ENCODE data around the gene INPP5B. TPM values are rescaled to one million over a fixed set of nuclear protein-coding genes. Genes with fewer than 3 reads are reported as not detected.

Gene INPP5B
- total RNA-seq, 2 donors from 2014 or later = 16.7 to 24.5 TPM

DNA sequence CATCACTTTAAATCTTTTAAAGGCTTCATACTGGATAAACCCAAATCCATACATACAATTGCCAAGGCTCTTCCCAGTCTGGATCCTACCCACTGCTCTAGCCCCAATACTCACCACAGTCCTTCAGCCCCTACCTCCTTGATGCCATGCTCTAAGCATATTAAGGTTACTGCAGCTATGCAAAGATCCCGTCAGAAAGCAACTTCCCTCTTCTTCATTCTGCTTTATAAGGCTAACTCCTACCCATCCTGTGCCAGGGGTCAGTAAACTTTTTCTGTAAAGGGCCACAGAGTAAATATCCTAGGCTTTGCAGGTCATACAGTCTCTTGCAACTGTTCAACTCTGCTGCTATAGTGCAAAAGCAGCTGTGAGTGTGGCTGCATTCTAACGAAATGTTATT is 53.2 kb downstream of the INPP5B start:
- Mint-ChIP-seq H3K27me3 (no peaks in the 10 kb centered on the region), H3K4me1 (no peaks in the 10 kb centered on the region), H3K4me3 (no peak overlapping the region), H3K27ac (no peak overlapping the region), H3K36me3 (ENCODE audit: low read depth) (no peaks in the 10 kb centered on the region)
- H3K9me3 ChIP-seq (ENCODE audit: control insufficient read depth, low read length, poor library complexity, severe bottlenecking) = no peaks in the 10 kb centered on the region
- ATAC-seq (no peak), DNase-seq (no peak)

DNA sequence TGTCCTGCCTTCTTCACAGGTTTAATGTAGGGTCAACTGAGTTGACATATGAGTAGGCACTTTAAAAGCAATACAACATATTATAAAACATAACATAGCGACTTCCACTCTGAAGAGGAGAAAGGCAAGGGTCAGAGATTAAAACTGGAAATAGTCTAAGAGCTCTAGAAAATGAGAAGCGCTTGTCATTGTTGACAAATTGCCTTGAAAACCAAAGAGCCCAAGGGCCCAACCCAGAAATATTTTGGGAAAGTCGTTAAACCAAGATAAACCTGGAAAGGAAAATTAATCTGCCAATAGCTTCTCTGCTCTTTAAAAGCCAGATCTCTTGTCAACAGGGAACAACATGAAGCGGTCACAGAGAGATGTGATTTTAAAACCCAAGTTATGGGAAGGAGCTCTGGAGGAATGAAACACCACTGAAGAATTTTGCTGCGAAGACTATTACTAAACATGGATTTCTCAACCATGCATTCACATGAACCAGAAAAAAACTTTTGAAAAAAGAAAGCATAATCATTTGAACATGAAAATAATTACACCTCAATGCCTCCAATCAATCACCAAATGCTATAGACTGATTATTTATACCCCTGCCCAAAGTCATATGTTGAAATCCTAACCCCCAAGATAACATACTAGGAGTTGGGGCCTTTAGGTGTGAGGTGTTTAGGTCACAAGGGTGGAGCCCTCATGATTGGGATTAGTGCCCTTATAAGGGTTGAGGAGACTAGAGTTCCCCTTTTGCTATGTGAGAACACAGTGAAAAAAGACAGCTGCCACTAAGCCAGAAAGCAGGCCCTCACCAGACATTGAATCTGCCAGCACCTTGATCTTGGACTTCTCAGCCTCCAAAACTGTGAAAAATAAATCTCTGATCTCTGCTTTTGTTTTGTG is 54.5 kb downstream of the INPP5B start:
- peak overlapping the region; percentile 43 for H3K27ac Mint-ChIP-seq
- H3K4me3 Mint-ChIP-seq = no peak overlapping the region
- no peaks in the 10 kb centered on the region for H3K36me3 Mint-ChIP-seq (ENCODE audit: low read depth)
- H3K4me1 Mint-ChIP-seq = no peaks in the 10 kb centered on the region
- DNase-seq (no peak), ATAC-seq (no peak)
- H3K27me3 Mint-ChIP-seq = no peaks in the 10 kb centered on the region
- no peaks in the 10 kb centered on the region for H3K9me3 ChIP-seq (ENCODE audit: control insufficient read depth, low read length, poor library complexity, severe bottlenecking)

GRCh38 chr1:37890378-37891014 is 56.4 kb downstream of the INPP5B start:
- Mint-ChIP-seq H3K27me3 (no peaks in the 10 kb centered on the region), H3K36me3 (ENCODE audit: low read depth) (no peaks in the 10 kb centered on the region), H3K4me1 (no peaks in the 10 kb centered on the region), H3K4me3 (no peak overlapping the region), H3K27ac (no peak overlapping the region)
- ATAC-seq (peak; percentile 48), DNase-seq (no peak)
- H3K9me3 ChIP-seq (ENCODE audit: control insufficient read depth, low read length, poor library complexity, severe bottlenecking) = no peaks in the 10 kb centered on the region

DNA sequence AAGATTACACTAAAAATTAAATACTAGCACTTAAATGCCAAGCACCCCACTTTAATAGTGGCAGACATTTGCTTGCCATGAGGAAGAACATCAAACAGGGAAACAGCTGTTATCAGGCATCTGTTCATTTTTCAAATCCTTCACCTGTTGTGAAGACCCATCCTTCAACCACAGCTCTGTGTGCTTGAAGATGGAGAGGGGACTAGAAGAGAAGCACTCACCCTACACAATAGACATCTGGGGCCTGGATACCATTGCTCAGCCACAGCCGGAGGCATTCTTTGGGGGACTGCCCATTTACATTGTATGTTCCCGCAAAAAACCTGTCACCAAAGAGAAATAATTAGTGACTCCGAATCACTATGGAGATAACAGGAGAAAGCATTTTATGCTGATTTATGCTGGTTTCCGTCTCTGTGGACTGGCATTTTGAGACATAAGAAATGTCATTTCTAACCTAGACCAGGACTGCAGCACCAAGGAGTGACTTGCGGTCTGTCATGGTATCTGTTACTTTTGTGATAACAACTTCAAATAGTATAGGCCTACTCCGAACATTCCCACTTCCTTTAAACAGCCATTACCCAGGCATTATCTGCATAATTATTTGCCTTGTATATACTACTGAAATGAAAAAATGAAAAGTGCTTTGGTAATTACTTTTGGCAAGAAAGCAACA is 58.7 kb downstream of the INPP5B start:
- no peak overlapping the region for H3K27ac Mint-ChIP-seq
- ATAC-seq = no peak
- H3K36me3 Mint-ChIP-seq (ENCODE audit: low read depth) = no peaks in the 10 kb centered on the region

GRCh38 chr1:37884145-37884544 is 62.7 kb downstream of the INPP5B start:
- H3K9me3 ChIP-seq (ENCODE audit: control insufficient read depth, low read length, poor library complexity, severe bottlenecking) = no peaks in the 10 kb centered on the region
- DNase-seq (no peak), ATAC-seq (no peak)
- H3K4me3 Mint-ChIP-seq = no peak overlapping the region
- peaks cover 3% of the 10 kb centered on the region for H3K36me3 Mint-ChIP-seq (ENCODE audit: low read depth)
- H3K27me3 Mint-ChIP-seq = no peaks in the 10 kb centered on the region
- H3K27ac Mint-ChIP-seq = peak overlapping the region; percentile 85
- H3K4me1 Mint-ChIP-seq = peaks cover 20% of the 10 kb centered on the region

More for the DNA sequence above, 58.7 kb downstream of the INPP5B start:
- Mint-ChIP-seq H3K4me3 (no peak overlapping the region), H3K4me1 (peaks cover 9% of the 10 kb centered on the region), H3K27me3 (no peaks in the 10 kb centered on the region)
- no peak for DNase-seq
- no peaks in the 10 kb centered on the region for H3K9me3 ChIP-seq (ENCODE audit: control insufficient read depth, low read length, poor library complexity, severe bottlenecking)

GRCh38 chr1:37883671-37884070 is 63.2 kb downstream of the INPP5B start:
- no peaks in the 10 kb centered on the region for H3K27me3 Mint-ChIP-seq
- DNase-seq (no peak), ATAC-seq (no peak)
- H3K4me3 Mint-ChIP-seq = peak overlapping the region; percentile 74
- peaks cover 3% of the 10 kb centered on the region for H3K36me3 Mint-ChIP-seq (ENCODE audit: low read depth)
- peaks cover 20% of the 10 kb centered on the region for H3K4me1 Mint-ChIP-seq
- peak overlapping the region; percentile 85 for H3K27ac Mint-ChIP-seq
- H3K9me3 ChIP-seq (ENCODE audit: control insufficient read depth, low read length, poor library complexity, severe bottlenecking) = no peaks in the 10 kb centered on the region

- no peak overlapping the region for H3K4me3 Mint-ChIP-seq
- H3K36me3 Mint-ChIP-seq (ENCODE audit: low read depth) = peaks cover 6% of the 10 kb centered on the region
- no peak overlapping the region for H3K27ac Mint-ChIP-seq
- ATAC-seq = no peak
- DNase-seq = no peak
- H3K4me1 Mint-ChIP-seq = peaks cover 20% of the 10 kb centered on the region
- H3K9me3 ChIP-seq (ENCODE audit: control insufficient read depth, low read length, poor library complexity, severe bottlenecking) = no peaks in the 10 kb centered on the region
- H3K27me3 Mint-ChIP-seq = no peaks in the 10 kb centered on the region
These were observed 67.0 kb downstream of the INPP5B start for GRCh38 chr1:37879865-37880264.

DNA sequence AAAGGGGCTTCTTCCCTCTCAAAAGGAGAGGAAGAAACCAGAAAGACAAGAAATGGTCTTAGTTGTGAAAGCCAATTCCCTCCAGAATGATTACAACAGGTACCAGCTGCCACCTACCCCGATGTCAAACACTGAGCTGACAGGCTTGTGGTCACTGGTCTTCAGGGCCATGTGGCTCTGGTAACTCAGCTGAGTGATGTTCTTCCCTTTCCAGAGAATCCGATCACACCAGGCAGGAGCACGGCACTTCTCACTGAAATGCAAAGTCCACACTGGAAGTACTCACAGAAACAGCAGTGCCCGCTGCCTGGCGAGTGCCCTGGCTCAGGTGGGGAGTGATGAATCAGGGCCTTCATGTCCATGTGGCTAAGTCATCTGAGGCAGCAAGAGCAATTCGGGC is 68.8 kb downstream of the INPP5B start:
- no peak for DNase-seq
- no peak overlapping the region for H3K4me3 Mint-ChIP-seq
- peaks cover 14% of the 10 kb centered on the region for H3K4me1 Mint-ChIP-seq
- no peak for ATAC-seq
- peaks cover 15% of the 10 kb centered on the region for H3K36me3 Mint-ChIP-seq (ENCODE audit: low read depth)
- no peaks in the 10 kb centered on the region for H3K9me3 ChIP-seq (ENCODE audit: control insufficient read depth, low read length, poor library complexity, severe bottlenecking)
- no peaks in the 10 kb centered on the region for H3K27me3 Mint-ChIP-seq
- H3K27ac Mint-ChIP-seq = no peak overlapping the region

DNA sequence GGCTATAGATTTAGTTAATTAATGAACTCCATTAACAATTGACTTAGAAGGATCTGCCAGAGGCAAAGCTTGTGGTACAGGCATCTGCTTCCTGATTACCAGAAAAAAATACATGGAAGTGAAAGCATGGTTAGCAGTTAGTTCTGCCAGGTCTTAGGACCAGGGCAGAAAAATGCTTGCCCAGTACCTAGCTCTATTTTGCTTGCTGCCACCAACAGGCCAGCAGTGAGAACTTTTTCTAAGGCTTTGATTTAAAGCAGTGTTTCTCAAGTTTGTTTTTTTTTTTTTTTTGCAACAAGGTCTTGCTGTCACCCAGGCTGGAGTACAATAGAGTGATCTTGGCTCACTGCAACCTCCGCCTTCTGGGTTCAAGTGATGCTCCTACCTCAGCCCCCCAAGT is 71.0 kb downstream of the INPP5B start:
- ATAC-seq = no peak
- Mint-ChIP-seq H3K27me3 (no peaks in the 10 kb centered on the region), H3K4me3 (no peak overlapping the region), H3K36me3 (ENCODE audit: low read depth) (peaks cover 13% of the 10 kb centered on the region), H3K4me1 (peaks cover 5% of the 10 kb centered on the region), H3K27ac (no peak overlapping the region)
- no peaks in the 10 kb centered on the region for H3K9me3 ChIP-seq (ENCODE audit: control insufficient read depth, low read length, poor library complexity, severe bottlenecking)
- DNase-seq = no peak

GRCh38 chr1:37872692-37873091 is 74.2 kb downstream of the INPP5B start:
- Mint-ChIP-seq H3K27me3 (no peaks in the 10 kb centered on the region), H3K27ac (peak overlapping the region; percentile 83), H3K4me1 (peaks cover 5% of the 10 kb centered on the region), H3K4me3 (no peak overlapping the region), H3K36me3 (ENCODE audit: low read depth) (peaks cover 13% of the 10 kb centered on the region)
- DNase-seq = no peak
- H3K9me3 ChIP-seq (ENCODE audit: control insufficient read depth, low read length, poor library complexity, severe bottlenecking) = no peaks in the 10 kb centered on the region
- no peak for ATAC-seq

GRCh38 chr1:37868466-37868865 is 78.4 kb downstream of the INPP5B start:
- H3K4me1 Mint-ChIP-seq = peaks cover 8% of the 10 kb centered on the region
- H3K9me3 ChIP-seq (ENCODE audit: control insufficient read depth, low read length, poor library complexity, severe bottlenecking) = no peaks in the 10 kb centered on the region
- no peak overlapping the region for H3K27ac Mint-ChIP-seq
- H3K27me3 Mint-ChIP-seq = no peaks in the 10 kb centered on the region
- no peak for DNase-seq
- H3K36me3 Mint-ChIP-seq (ENCODE audit: low read depth) = peaks cover 11% of the 10 kb centered on the region
- H3K4me3 Mint-ChIP-seq = no peak overlapping the region
- ATAC-seq = no peak

- DNase-seq = no peak
- Mint-ChIP-seq H3K4me1 (peaks cover 4% of the 10 kb centered on the region), H3K27ac (no peak overlapping the region), H3K36me3 (ENCODE audit: low read depth) (peaks cover 7% of the 10 kb centered on the region), H3K27me3 (no peaks in the 10 kb centered on the region), H3K4me3 (no peak overlapping the region)
- no peak for ATAC-seq
- no peaks in the 10 kb centered on the region for H3K9me3 ChIP-seq (ENCODE audit: control insufficient read depth, low read length, poor library complexity, severe bottlenecking)
These were observed 79.1 kb downstream of the INPP5B start for GRCh38 chr1:37867784-37868183.

DNA sequence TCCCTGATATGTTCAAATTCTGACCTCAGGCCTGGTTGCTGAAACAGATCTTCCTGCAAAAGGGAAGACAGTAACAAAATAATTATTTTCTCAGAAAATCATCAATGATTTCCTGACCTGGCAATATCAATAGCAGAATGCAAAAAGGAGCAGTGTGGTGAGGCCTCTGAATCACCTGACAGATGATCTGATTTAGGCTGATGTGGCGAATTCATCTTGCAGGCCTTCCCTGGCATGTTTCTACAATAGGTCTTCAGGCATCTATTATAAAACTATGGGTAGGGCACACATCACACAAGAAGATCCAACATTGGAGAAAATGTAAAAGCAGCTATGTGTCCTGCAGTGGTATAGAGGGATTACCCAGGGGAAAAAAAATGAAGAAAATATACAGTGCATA is 80.4 kb downstream of the INPP5B start:
- H3K9me3 ChIP-seq (ENCODE audit: control insufficient read depth, low read length, poor library complexity, severe bottlenecking) = no peaks in the 10 kb centered on the region
- Mint-ChIP-seq H3K27ac (peak overlapping the region; percentile 51), H3K4me3 (no peak overlapping the region), H3K27me3 (no peaks in the 10 kb centered on the region), H3K4me1 (peaks cover 4% of the 10 kb centered on the region), H3K36me3 (ENCODE audit: low read depth) (peaks cover 7% of the 10 kb centered on the region)
- no peak for DNase-seq
- ATAC-seq = no peak

All from T-helper 17 cell (primary cell).